HEK293 (cell line): ENCODE data around the gene LAMB1.

Experiments used
- CTCF ChIA-PET: fragments of 350-600 bp; formaldehyde crosslinking; extraction: SDS; loops from one replicate; lab custom pipeline; 2021; ENCODE audit warnings: antibody characterized with exemption; lab: Yijun Ruan, JAX
- POLR2A ChIA-PET: fragments of 300-600 bp; formaldehyde crosslinking; extraction: SDS; loops from one replicate; lab custom pipeline; 2020; ENCODE audit warnings: antibody characterized with exemption, inconsistent platforms; lab: Yijun Ruan, JAX
- H3K27ac ChIP-seq: fragments of 200-500 bp; sonication (Bioruptor generic); 2 replicates; pipeline ENCODE4 v1.5.1; 2014; ENCODE audit warnings: low read depth, low read length, control low read depth, inconsistent platforms; ENCODE audit errors: extremely low read depth
- H3K36me3 ChIP-seq, 2 experiments: fragments of 200-500 bp in 1 of 2; sonication (Bioruptor generic) in 1 of 2; 1 replicate in 1 of 2; 2 replicates in 1 of 2; pipeline ENCODE4 v1.5.1; 2014 to 2017; ENCODE audit warnings: inconsistent platforms in 2 of 2, low read length in 2 of 2; ENCODE audit not compliant: control insufficient read depth in 2 of 2, insufficient read depth in 1 of 2
- H3K4me1 ChIP-seq: fragments of 200-500 bp; sonication (Bioruptor generic); 2 replicates; pipeline ENCODE4 v1.5.1; 2014; ENCODE audit warnings: mild to moderate bottlenecking, low read length, inconsistent platforms; ENCODE audit not compliant: control insufficient read depth, insufficient read depth
- H3K4me3 ChIP-seq: 2 replicates; pipeline ENCODE4 v1.5.1; 2011; ENCODE audit warnings: low read depth, mild to moderate bottlenecking, control low read depth, low read length, moderate library complexity
- H3K9me3 ChIP-seq: fragments of 200-500 bp; sonication (Bioruptor generic); 2 replicates; pipeline ENCODE4 v1.5.1; 2014; ENCODE audit warnings: low read depth, low read length, inconsistent platforms; ENCODE audit not compliant: control insufficient read depth, insufficient read depth
- GFI1B ChIP-seq: fragments of 450-650 bp; formaldehyde crosslinking; IDR thresholded peaks from 2 replicates; pipeline ENCODE4 v1.5.1; 2016; ENCODE audit warnings: missing biosample characterization, missing genetic modification characterization
- HOXA7 ChIP-seq: sonication (generic); formaldehyde crosslinking; IDR thresholded peaks from 2 replicates; pipeline ENCODE4 v1.8.1; 2022; ENCODE audit warnings: missing genetic modification reagents, borderline replicate concordance
- KLF1 ChIP-seq: fragments of 450-650 bp; formaldehyde crosslinking; IDR thresholded peaks from 2 replicates; pipeline ENCODE4 v1.5.1; 2016; ENCODE audit warnings: missing biosample characterization, missing genetic modification characterization
- KLF9 ChIP-seq: fragments of 450-650 bp; formaldehyde crosslinking; IDR thresholded peaks from 2 replicates; pipeline ENCODE4 v1.5.1; 2016; ENCODE audit warnings: missing biosample characterization, missing genetic modification characterization, low read depth
- MEIS1 ChIP-seq: sonication (generic); formaldehyde crosslinking; IDR thresholded peaks from 2 replicates; pipeline ENCODE4 v1.8.1; 2022; ENCODE audit warnings: missing genetic modification reagents, mild to moderate bottlenecking, borderline replicate concordance
- PRDM1 ChIP-seq: fragments of 450-650 bp; formaldehyde crosslinking; IDR thresholded peaks from 2 replicates; pipeline ENCODE4; 2016; ENCODE audit warnings: missing biosample characterization, missing genetic modification characterization
- SALL2 ChIP-seq: fragments of 450-650 bp; formaldehyde crosslinking; IDR thresholded peaks from 2 replicates; pipeline ENCODE4 v1.5.0; 2017; ENCODE audit warnings: missing biosample characterization, mild to moderate bottlenecking, missing genetic modification characterization, borderline replicate concordance
- SCRT1 ChIP-seq: fragments of 450-650 bp; formaldehyde crosslinking; IDR thresholded peaks from 2 replicates; pipeline ENCODE4 v1.5.1; 2016; ENCODE audit warnings: missing biosample characterization, missing genetic modification characterization, borderline replicate concordance
- ZBTB7A ChIP-seq: fragments of 450-650 bp; formaldehyde crosslinking; IDR thresholded peaks from 2 replicates; pipeline ENCODE4 v1.5.1; 2016; ENCODE audit warnings: low read depth, missing biosample characterization, missing genetic modification characterization
- ZNF157 ChIP-seq: fragments of 450-650 bp; formaldehyde crosslinking; IDR thresholded peaks from 2 replicates; pipeline ENCODE4 v1.5.1; 2016; ENCODE audit warnings: missing biosample characterization, missing genetic modification characterization
- ZNF274 ChIP-seq, 2 experiments: fragments of 200-500 bp in 1 of 2; fragments of 450-650 bp in 1 of 2; sonication (Bioruptor generic) in 1 of 2; formaldehyde crosslinking in 1 of 2; IDR thresholded peaks; 2 replicates each; pipeline versions ENCODE4 v1.5.1 to v1.6.1; 2014 to 2016; ENCODE audit warnings: borderline replicate concordance in 1 of 2, inconsistent platforms in 1 of 2, low read length in 1 of 2, missing biosample characterization in 1 of 2, missing genetic modification characterization in 1 of 2
- ZNF302 ChIP-seq: fragments of 450-650 bp; formaldehyde crosslinking; IDR thresholded peaks from 2 replicates; pipeline ENCODE4 v1.5.1; 2016; ENCODE audit warnings: missing biosample characterization, missing genetic modification characterization, low read depth
- ZNF391 ChIP-seq: fragments of 450-650 bp; formaldehyde crosslinking; IDR thresholded peaks from 2 replicates; pipeline ENCODE4 v1.5.1; 2016; ENCODE audit warnings: low read depth, missing biosample characterization, missing genetic modification characterization, borderline replicate concordance
- ZNF530 ChIP-seq: fragments of 450-650 bp; formaldehyde crosslinking; IDR thresholded peaks from 2 replicates; pipeline ENCODE4 v1.5.1; 2016; ENCODE audit warnings: low read depth, missing biosample characterization, missing genetic modification characterization
- ZNF76 ChIP-seq: fragments of 450-650 bp; formaldehyde crosslinking; IDR thresholded peaks from 2 replicates; pipeline ENCODE4; 2016; ENCODE audit warnings: low read depth, missing biosample characterization, missing genetic modification characterization, borderline replicate concordance
- ZNF785 ChIP-seq: fragments of 450-650 bp; formaldehyde crosslinking; IDR thresholded peaks from 2 replicates; pipeline ENCODE4 v1.5.1; 2016; ENCODE audit warnings: missing biosample characterization, missing genetic modification characterization
- TF ChIP-seq, protein P1 (sequence below): fragments of 450-650 bp; formaldehyde crosslinking; IDR thresholded peaks from 2 replicates; pipeline ENCODE4 v1.5.1; 2016; ENCODE audit warnings: missing biosample characterization, missing genetic modification characterization
- TF ChIP-seq, protein P2 (sequence below): fragments of 450-650 bp; formaldehyde crosslinking; IDR thresholded peaks from 2 replicates; pipeline ENCODE4 v1.5.0; 2017; ENCODE audit warnings: missing biosample characterization, missing genetic modification characterization, borderline replicate concordance
- TF ChIP-seq, protein P3 (sequence below): fragments of 450-650 bp; formaldehyde crosslinking; IDR thresholded peaks from 2 replicates; pipeline ENCODE4; 2016; ENCODE audit warnings: missing biosample characterization, missing genetic modification characterization
- TF ChIP-seq, protein P4 (sequence below): fragments of 450-650 bp; formaldehyde crosslinking; IDR thresholded peaks from 2 replicates; pipeline ENCODE4 v1.5.1; 2016; ENCODE audit warnings: missing biosample characterization, missing genetic modification characterization
- TF ChIP-seq, protein P5 (sequence below): fragments of 450-650 bp; formaldehyde crosslinking; IDR thresholded peaks from 2 replicates; pipeline ENCODE4 v1.5.1; 2016; ENCODE audit warnings: missing biosample characterization, missing genetic modification characterization
- TF ChIP-seq, protein P6 (sequence below): fragments of 450-650 bp; formaldehyde crosslinking; optimal IDR thresholded peaks from 2 replicates; pipeline ENCODE3; 2016; ENCODE audit warnings: missing biosample characterization, mild to moderate bottlenecking, missing genetic modification characterization

LAMB1 gene

DNA sequence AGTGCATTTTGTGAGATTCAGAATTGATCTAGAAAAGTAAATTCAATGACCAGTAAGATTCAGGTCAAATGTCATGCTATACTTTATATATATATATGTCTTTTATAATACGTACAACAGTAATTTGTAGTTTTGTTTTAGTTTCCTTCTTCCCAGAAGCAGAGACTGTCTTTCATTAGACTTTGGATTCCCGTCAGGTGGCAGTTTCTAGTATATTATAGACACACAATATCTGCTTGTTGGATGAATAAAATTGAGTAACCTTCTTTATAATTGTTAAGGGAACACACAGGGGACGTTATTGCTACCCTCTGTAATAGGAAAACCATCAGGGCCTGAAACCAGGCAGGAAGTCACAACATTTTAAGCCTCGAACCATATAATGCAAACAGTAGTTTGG lies 5.3 kb upstream of the LAMB1 start:
- H3K4me1 ChIP-seq: peaks cover 11% of the 10 kb centered on the region
- TF ChIP-seq, protein P1, sequence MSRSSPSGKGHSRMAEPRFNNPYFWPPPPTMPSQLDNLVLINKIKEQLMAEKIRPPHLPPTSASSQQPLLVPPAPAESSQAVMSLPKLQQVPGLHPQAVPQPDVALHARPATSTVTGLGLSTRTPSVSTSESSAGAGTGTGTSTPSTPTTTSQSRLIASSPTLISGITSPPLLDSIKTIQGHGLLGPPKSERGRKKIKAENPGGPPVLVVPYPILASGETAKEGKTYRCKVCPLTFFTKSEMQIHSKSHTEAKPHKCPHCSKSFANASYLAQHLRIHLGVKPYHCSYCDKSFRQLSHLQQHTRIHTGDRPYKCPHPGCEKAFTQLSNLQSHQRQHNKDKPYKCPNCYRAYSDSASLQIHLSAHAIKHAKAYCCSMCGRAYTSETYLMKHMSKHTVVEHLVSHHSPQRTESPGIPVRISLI: no peak
- TF ChIP-seq, protein P2, sequence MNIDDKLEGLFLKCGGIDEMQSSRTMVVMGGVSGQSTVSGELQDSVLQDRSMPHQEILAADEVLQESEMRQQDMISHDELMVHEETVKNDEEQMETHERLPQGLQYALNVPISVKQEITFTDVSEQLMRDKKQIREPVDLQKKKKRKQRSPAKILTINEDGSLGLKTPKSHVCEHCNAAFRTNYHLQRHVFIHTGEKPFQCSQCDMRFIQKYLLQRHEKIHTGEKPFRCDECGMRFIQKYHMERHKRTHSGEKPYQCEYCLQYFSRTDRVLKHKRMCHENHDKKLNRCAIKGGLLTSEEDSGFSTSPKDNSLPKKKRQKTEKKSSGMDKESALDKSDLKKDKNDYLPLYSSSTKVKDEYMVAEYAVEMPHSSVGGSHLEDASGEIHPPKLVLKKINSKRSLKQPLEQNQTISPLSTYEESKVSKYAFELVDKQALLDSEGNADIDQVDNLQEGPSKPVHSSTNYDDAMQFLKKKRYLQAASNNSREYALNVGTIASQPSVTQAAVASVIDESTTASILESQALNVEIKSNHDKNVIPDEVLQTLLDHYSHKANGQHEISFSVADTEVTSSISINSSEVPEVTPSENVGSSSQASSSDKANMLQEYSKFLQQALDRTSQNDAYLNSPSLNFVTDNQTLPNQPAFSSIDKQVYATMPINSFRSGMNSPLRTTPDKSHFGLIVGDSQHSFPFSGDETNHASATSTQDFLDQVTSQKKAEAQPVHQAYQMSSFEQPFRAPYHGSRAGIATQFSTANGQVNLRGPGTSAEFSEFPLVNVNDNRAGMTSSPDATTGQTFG (tag by site-specific recombination): no peak
- no peak for TF ChIP-seq SCRT1 (tag by site-specific recombination)
- TF ChIP-seq ZNF76 (tag by site-specific recombination): no peak
- TF ChIP-seq ZNF785 (tag by site-specific recombination): no peak
- no peak for TF ChIP-seq ZNF302 (tag by site-specific recombination)
- no peak for TF ChIP-seq ZNF530 (tag by site-specific recombination)
- TF ChIP-seq MEIS1 (CRISPR knock-in tag): no peak
- TF ChIP-seq, protein P3, sequence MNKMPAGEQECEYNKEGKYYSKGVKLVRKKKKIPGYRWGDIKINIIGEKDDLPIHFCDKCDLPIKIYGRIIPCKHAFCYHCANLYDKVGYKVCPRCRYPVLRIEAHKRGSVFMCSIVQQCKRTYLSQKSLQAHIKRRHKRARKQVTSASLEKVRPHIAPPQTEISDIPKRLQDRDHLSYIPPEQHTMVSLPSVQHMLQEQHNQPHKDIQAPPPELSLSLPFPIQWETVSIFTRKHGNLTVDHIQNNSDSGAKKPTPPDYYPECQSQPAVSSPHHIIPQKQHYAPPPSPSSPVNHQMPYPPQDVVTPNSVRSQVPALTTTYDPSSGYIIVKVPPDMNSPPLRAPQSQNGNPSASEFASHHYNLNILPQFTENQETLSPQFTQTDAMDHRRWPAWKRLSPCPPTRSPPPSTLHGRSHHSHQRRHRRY (tag by site-specific recombination): no peak
- TF ChIP-seq GFI1B (tag by site-specific recombination): no peak
- TF ChIP-seq ZNF274 (IDR thresholded peaks at IDR 0.05; ENCODE audit: low read length): no peak
- TF ChIP-seq ZNF274 (tag by site-specific recombination; IDR thresholded peaks at IDR 0.05; ENCODE audit: borderline replicate concordance): no peak
- TF ChIP-seq ZNF391: no peak
- no peak for TF ChIP-seq HOXA7
- no peak for TF ChIP-seq KLF9
- TF ChIP-seq, protein P4, sequence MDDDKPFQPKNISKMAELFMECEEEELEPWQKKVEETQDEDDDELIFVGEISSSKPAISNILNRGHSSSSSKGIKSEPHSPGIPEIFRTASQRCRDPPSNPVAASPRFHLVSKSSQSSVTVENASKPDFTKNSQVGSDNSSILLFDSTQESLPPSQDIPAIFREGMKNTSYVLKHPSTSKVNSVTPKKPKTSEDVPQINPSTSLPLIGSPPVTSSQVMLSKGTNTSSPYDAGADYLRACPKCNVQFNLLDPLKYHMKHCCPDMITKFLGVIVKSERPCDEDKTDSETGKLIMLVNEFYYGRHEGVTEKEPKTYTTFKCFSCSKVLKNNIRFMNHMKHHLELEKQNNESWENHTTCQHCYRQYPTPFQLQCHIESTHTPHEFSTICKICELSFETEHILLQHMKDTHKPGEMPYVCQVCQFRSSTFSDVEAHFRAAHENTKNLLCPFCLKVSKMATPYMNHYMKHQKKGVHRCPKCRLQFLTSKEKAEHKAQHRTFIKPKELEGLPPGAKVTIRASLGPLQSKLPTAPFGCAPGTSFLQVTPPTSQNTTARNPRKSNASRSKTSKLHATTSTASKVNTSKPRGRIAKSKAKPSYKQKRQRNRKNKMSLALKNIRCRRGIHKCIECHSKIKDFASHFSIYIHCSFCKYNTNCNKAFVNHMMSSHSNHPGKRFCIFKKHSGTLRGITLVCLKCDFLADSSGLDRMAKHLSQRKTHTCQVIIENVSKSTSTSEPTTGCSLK (tag by site-specific recombination): no peak
- no peak for TF ChIP-seq ZNF157
- TF ChIP-seq ZBTB7A (tag by site-specific recombination): no peak
- TF ChIP-seq, all 188 proteins: peak for 0
- no peak overlapping the region for H3K27ac ChIP-seq
- no peak overlapping the region for H3K4me3 ChIP-seq
- POLR2A ChIA-PET: no interaction called here
- H3K36me3 ChIP-seq: no peaks in the 10 kb centered on the region
- CTCF ChIA-PET: no interaction called here
- H3K9me3 ChIP-seq: no peaks in the 10 kb centered on the region

DNA sequence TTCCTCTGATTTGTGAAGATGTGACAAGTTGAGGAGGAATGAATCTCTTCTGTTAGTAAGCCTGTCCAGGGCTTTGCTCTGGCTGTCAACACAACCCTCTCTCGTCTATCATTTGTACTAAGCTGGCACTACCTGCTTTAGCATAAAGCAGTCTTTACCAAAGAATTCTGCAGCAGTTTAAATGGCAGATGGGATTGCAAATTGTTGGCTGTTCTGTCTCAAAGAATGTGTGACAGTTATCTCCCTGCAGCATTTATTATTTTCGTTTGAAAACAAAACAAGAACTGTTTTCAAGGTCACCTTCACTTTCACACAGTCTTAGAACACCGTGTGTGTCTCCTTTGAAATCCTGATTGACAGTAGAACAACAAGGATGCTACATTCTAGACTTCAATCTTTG lies 4.8 kb upstream of the LAMB1 start:
- ChIA-PET CTCF (no interaction called here), POLR2A (no interaction called here)
- TF ChIP-seq KLF1 (tag by site-specific recombination) (no peak), PRDM1 (no peak), SALL2 (no peak)
- TF ChIP-seq, protein P5, sequence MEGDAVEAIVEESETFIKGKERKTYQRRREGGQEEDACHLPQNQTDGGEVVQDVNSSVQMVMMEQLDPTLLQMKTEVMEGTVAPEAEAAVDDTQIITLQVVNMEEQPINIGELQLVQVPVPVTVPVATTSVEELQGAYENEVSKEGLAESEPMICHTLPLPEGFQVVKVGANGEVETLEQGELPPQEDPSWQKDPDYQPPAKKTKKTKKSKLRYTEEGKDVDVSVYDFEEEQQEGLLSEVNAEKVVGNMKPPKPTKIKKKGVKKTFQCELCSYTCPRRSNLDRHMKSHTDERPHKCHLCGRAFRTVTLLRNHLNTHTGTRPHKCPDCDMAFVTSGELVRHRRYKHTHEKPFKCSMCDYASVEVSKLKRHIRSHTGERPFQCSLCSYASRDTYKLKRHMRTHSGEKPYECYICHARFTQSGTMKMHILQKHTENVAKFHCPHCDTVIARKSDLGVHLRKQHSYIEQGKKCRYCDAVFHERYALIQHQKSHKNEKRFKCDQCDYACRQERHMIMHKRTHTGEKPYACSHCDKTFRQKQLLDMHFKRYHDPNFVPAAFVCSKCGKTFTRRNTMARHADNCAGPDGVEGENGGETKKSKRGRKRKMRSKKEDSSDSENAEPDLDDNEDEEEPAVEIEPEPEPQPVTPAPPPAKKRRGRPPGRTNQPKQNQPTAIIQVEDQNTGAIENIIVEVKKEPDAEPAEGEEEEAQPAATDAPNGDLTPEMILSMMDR (tag by site-specific recombination): no peak
- TF ChIP-seq, protein P6, sequence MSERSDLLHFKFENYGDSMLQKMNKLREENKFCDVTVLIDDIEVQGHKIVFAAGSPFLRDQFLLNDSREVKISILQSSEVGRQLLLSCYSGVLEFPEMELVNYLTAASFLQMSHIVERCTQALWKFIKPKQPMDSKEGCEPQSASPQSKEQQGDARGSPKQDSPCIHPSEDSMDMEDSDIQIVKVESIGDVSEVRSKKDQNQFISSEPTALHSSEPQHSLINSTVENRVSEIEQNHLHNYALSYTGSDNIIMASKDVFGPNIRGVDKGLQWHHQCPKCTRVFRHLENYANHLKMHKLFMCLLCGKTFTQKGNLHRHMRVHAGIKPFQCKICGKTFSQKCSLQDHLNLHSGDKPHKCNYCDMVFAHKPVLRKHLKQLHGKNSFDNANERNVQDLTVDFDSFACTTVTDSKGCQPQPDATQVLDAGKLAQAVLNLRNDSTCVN (tag by site-specific recombination): no peak

More for the DNA sequence above, 4.8 kb upstream of the LAMB1 start:
- Histone ChIP-seq H3K4me1 (peaks cover 11% of the 10 kb centered on the region), H3K4me3 (no peak overlapping the region), H3K9me3 (no peaks in the 10 kb centered on the region), H3K27ac (no peak overlapping the region), H3K36me3 (no peaks in the 10 kb centered on the region)
